Peyer's patch (tissue), 4 donors: ENCODE results near the gene NAT16.
"Not testable (repeated sequence)": the region's sequence is repeated elsewhere in the genome, so short reads cannot be mapped to it uniquely, and the experiment has no call there.

Experiments used
- CTCF ChIP-seq, 6 experiments: fragments of 450-650 bp in 4 of 6; fragments of 200-600 bp in 2 of 6; sonication (generic) in 1 of 6; IDR thresholded peaks; one replicate each; pipeline ENCODE4 v1.5.1; 2017 to 2019; ENCODE audit warnings: antibody characterized with exemption in 6 of 6, mild to moderate bottlenecking in 3 of 6, moderate library complexity in 1 of 6
- POLR2A ChIP-seq, 2 donors: fragments of 450-650 bp; IDR thresholded peaks; one replicate each; pipeline ENCODE4 v1.5.1; 2017; ENCODE audit warnings: antibody characterized with exemption in 2 of 2, mild to moderate bottlenecking in 2 of 2, moderate library complexity in 2 of 2

DNA sequence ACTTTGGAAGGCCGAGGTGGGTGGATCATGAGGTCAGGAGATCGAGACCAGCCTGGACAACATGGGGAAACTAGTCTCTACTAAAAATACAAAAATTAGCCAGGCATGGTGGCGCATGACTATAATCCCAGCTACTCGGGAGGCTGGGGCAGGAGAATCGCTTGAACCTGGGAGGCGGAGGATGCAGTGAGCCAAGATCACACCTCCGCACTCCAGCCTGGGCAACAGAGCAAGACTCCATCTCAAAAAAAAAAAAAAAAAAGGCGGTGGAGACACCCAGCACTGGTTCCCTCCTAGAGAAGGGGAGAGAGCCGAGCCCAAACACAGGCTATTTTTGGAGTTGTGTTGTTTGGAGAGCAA, 58.5 kb downstream of the NAT16 start:
- not testable (repeated sequence) for TF ChIP-seq CTCF, POLR2A (IDR thresholded peaks at IDR 0.05)
